Neural cell (in vitro differentiated cells): ENCODE data around the gene IGF1. TPM values are rescaled to one million over a fixed set of nuclear protein-coding genes. Genes with fewer than 3 reads are reported as not detected.

Experiments used
- H2AFZ ChIP-seq: fragments of 200-600, 300-800 bp; sonication (generic), shearing (Covaris generic); 2 replicates; pipeline ENCODE4 v1.6.0; 2014; ENCODE audit warnings: low read depth, mild to moderate bottlenecking, antibody characterized with exemption, low read length, moderate library complexity
- H3F3A ChIP-seq: fragments of 200-600 bp; shearing (Covaris generic); 2 replicates; pipeline ENCODE4 v1.6.1; 2016; ENCODE audit warnings: mild to moderate bottlenecking, moderate library complexity, mixed read lengths, antibody characterized with exemption, low read length; ENCODE audit not compliant: insufficient read depth, poor library complexity, severe bottlenecking
- H3K27ac ChIP-seq: fragments of 200-600, 300-800 bp; sonication (generic), shearing (Covaris generic); 2 replicates; pipeline ENCODE4 v1.5.1; 2014; ENCODE audit warnings: mild to moderate bottlenecking, low read length, moderate library complexity
- H3K27me3 ChIP-seq: fragments of 300-800, 200-600 bp; sonication (generic), shearing (Covaris generic); 2 replicates; pipeline ENCODE4 v1.6.0; 2014; ENCODE audit warnings: mild to moderate bottlenecking, low read depth, low read length, moderate library complexity; ENCODE audit not compliant: insufficient read depth
- H3K36me3 ChIP-seq: fragments of 300-800, 200-600 bp; sonication (generic), shearing (Covaris generic); 2 replicates; pipeline ENCODE4 v1.5.1; 2014; ENCODE audit warnings: mild to moderate bottlenecking, antibody characterized with exemption, low read length, moderate library complexity; ENCODE audit not compliant: insufficient read depth
- H3K4me2 ChIP-seq: fragments of 300-800, 200-600 bp; sonication (generic), shearing (Covaris generic); 2 replicates; pipeline ENCODE4 v1.6.0; 2014; ENCODE audit warnings: mild to moderate bottlenecking, low read length
- H3K4me3 ChIP-seq: fragments of 300-800, 200-600 bp; sonication (generic), shearing (Covaris generic); 2 replicates; pipeline ENCODE4 v1.5.1; 2014; ENCODE audit warnings: mild to moderate bottlenecking, low read length, moderate library complexity
- H3K79me2 ChIP-seq: fragments of 200-600 bp; shearing (Covaris generic); replicated peaks from 2 replicates; pipeline ENCODE4 v1.6.0; 2014; ENCODE audit warnings: mild to moderate bottlenecking, low read length, moderate library complexity; ENCODE audit not compliant: insufficient read depth
- H3K9ac ChIP-seq: fragments of 300-800, 200-600 bp; sonication (generic), shearing (Covaris generic); 2 replicates; pipeline ENCODE4 v1.6.1; 2016; ENCODE audit warnings: mild to moderate bottlenecking, low read length, mixed read lengths
- H3K9me2 ChIP-seq: fragments of 200-600 bp; shearing (Covaris generic); 2 replicates; pipeline ENCODE4 v1.6.1; 2016; ENCODE audit warnings: mild to moderate bottlenecking, low read length, mixed read lengths; ENCODE audit not compliant: insufficient read depth
- H3K9me3 ChIP-seq: fragments of 200-600, 300-800 bp; sonication (generic), shearing (Covaris generic); 2 replicates; pipeline ENCODE4 v1.6.1; 2016; ENCODE audit warnings: mild to moderate bottlenecking, mixed run types, low read length, moderate library complexity, mixed read lengths
- H4K20me1 ChIP-seq: fragments of 200-600 bp; shearing (Covaris generic); 2 replicates; pipeline ENCODE4 v1.6.1; 2016; ENCODE audit warnings: mild to moderate bottlenecking, mixed run types; ENCODE audit not compliant: insufficient read depth
- CTCF ChIP-seq: fragments of 450-650 bp; IDR thresholded peaks from 2 replicates; pipeline ENCODE4 v1.5.1; 2014; ENCODE audit warnings: antibody characterized with exemption, mild to moderate bottlenecking, moderate library complexity; ENCODE audit not compliant: poor library complexity, severe bottlenecking
- EP300 ChIP-seq: fragments of 450-650 bp; conservative IDR thresholded peaks from 2 replicates; pipeline ENCODE4 v1.6.1; 2014; ENCODE audit warnings: antibody characterized with exemption, mild to moderate bottlenecking, moderate library complexity; ENCODE audit not compliant: poor library complexity, severe bottlenecking
- EZH2 ChIP-seq: fragments of 200-600, 300-800 bp; shearing (Covaris generic), sonication (generic); IDR thresholded peaks from 2 replicates; pipeline ENCODE4 v1.6.1; 2014; ENCODE audit warnings: antibody characterized with exemption, low read length, borderline replicate concordance, mild to moderate bottlenecking; ENCODE audit not compliant: insufficient read depth, poor library complexity, severe bottlenecking
- MXI1 ChIP-seq: fragments of 450-650 bp; conservative IDR thresholded peaks from 2 replicates; pipeline ENCODE4 v1.6.1; 2014; ENCODE audit warnings: antibody characterized with exemption, mild to moderate bottlenecking; ENCODE audit not compliant: poor library complexity, severe bottlenecking
- POLR2AphosphoS5 ChIP-seq: IDR thresholded peaks from 2 replicates; pipeline ENCODE4 v1.6.1; 2012
- RAD21 ChIP-seq: fragments of 450-650 bp; conservative IDR thresholded peaks from 2 replicates; pipeline ENCODE4 v1.6.1; 2014; ENCODE audit warnings: antibody characterized with exemption, mild to moderate bottlenecking, moderate library complexity
- REST ChIP-seq: IDR thresholded peaks from 2 replicates; pipeline ENCODE4 v1.6.1; 2012; ENCODE audit warnings: borderline replicate concordance
- SMC3 ChIP-seq: fragments of 450-650 bp; conservative IDR thresholded peaks from 2 replicates; pipeline ENCODE4 v1.6.1; 2014; ENCODE audit warnings: antibody characterized with exemption, mild to moderate bottlenecking, moderate library complexity; ENCODE audit not compliant: poor library complexity
- TAF1 ChIP-seq: IDR thresholded peaks from 2 replicates; pipeline ENCODE4 v1.6.1; 2012; ENCODE audit warnings: low read depth
- polyA plus RNA-seq: library from polyadenylated mRNA; depleted of rRNA; stranded (reverse); fragments of >200 nt; gene quantifications from 2 replicates; pipeline ENCODE4 v1.2.3, GENCODE V29; 2014

Gene IGF1
- polyA plus RNA-seq, 1 donor from 2014 or later = not detected

- H3K4me3 ChIP-seq = no peak overlapping the region
- H2AFZ ChIP-seq = no peak overlapping the region
- H3K4me2 ChIP-seq = no peak overlapping the region
- TF ChIP-seq POLR2AphosphoS5 (no peak), EP300 (no peak), SMC3 (no peak), REST (no peak), CTCF (no peak), RAD21 (no peak), EZH2 (no peak), TAF1 (no peak), MXI1 (no peak)
- H3K36me3 ChIP-seq = no peaks in the 10 kb centered on the region
- no peak overlapping the region for H3K27ac ChIP-seq
- no peaks in the 10 kb centered on the region for H3K9me2 ChIP-seq
- H3F3A ChIP-seq = no peaks in the 10 kb centered on the region
- H3K79me2 ChIP-seq = no peaks in the 10 kb centered on the region
- no peaks in the 10 kb centered on the region for H3K27me3 ChIP-seq
- no peak overlapping the region for H3K9ac ChIP-seq
- H4K20me1 ChIP-seq = no peaks in the 10 kb centered on the region
- H3K9me3 ChIP-seq = no peaks in the 10 kb centered on the region
Observed at GRCh38 chr12:102504280-102504679, 23.9 kb upstream of the IGF1 start.

- no peak overlapping the region for H3K27ac ChIP-seq
- H4K20me1 ChIP-seq = no peaks in the 10 kb centered on the region
- H3K36me3 ChIP-seq = no peaks in the 10 kb centered on the region
- no peak for TF ChIP-seq CTCF
- TF ChIP-seq TAF1 = no peak
- TF ChIP-seq RAD21 = no peak
- no peak for TF ChIP-seq EZH2
- no peak for TF ChIP-seq POLR2AphosphoS5
- no peak for TF ChIP-seq MXI1
- TF ChIP-seq SMC3 = no peak
- TF ChIP-seq REST = no peak
- TF ChIP-seq EP300 = no peak
- H3K27me3 ChIP-seq = no peaks in the 10 kb centered on the region
- H3K9me3 ChIP-seq = no peaks in the 10 kb centered on the region
- no peak overlapping the region for H3K4me2 ChIP-seq
- H2AFZ ChIP-seq = no peak overlapping the region
- H3F3A ChIP-seq = no peaks in the 10 kb centered on the region
- no peak overlapping the region for H3K4me3 ChIP-seq
- H3K9ac ChIP-seq = no peak overlapping the region
- no peaks in the 10 kb centered on the region for H3K79me2 ChIP-seq
- H3K9me2 ChIP-seq = no peaks in the 10 kb centered on the region
Observed at GRCh38 chr12:102503831-102504230, 23.5 kb upstream of the IGF1 start.
